OCI-LY3 (cell line): ENCODE measurements around the gene HAPSTR1.

Source experiments
- H2AFZ ChIP-seq: fragments of 200-600, 300-600 bp; shearing (Covaris generic); 2 replicates; pipeline ENCODE4 v1.6.0; 2014; ENCODE audit warnings: antibody characterized with exemption, low read depth, low read length
- H3K27ac ChIP-seq: fragments of 200-600, 300-600 bp; sonication (generic); 2 replicates; pipeline ENCODE4 v1.5.1; 2014; ENCODE audit warnings: mild to moderate bottlenecking, low read length, moderate library complexity, mixed read lengths
- H3K27me3 ChIP-seq: fragments of 200-600, 300-600 bp; sonication (generic); 2 replicates; pipeline ENCODE4 v1.6.1; 2014; ENCODE audit warnings: low read depth, low read length, mixed read lengths
- H3K36me3 ChIP-seq: fragments of 200-600, 300-600 bp; sonication (generic); replicated peaks from 2 replicates; pipeline ENCODE3; 2014; ENCODE audit warnings: low read depth, low read length, mixed read lengths
- H3K4me1 ChIP-seq: fragments of 300-600, 200-600 bp; sonication (generic); 2 replicates; pipeline ENCODE4 v1.6.1; 2014; ENCODE audit warnings: low read length, mixed read lengths
- H3K4me2 ChIP-seq: fragments of 200-600, 300-600 bp; sonication (generic); 2 replicates; pipeline ENCODE4 v1.6.1; 2014; ENCODE audit warnings: low read length, mixed read lengths
- H3K4me3 ChIP-seq: fragments of 300-600, 200-600 bp; sonication (generic); 2 replicates; pipeline ENCODE4 v1.5.1; 2014; ENCODE audit warnings: antibody characterized with exemption, mild to moderate bottlenecking, low read length, moderate library complexity
- H3K79me2 ChIP-seq: fragments of 300-600, 200-600 bp; shearing (Covaris generic); 2 replicates; pipeline ENCODE4 v1.6.1; 2014; ENCODE audit warnings: mild to moderate bottlenecking, low read length, mixed read lengths
- H3K9ac ChIP-seq: fragments of 300-600, 200-600 bp; shearing (Covaris generic); 2 replicates; pipeline ENCODE4 v1.6.0; 2014; ENCODE audit warnings: mild to moderate bottlenecking, low read length, moderate library complexity
- H3K9me3 ChIP-seq: fragments of 200-600, 300-600 bp; shearing (Covaris generic); 2 replicates; pipeline ENCODE4 v1.6.1; 2014; ENCODE audit warnings: low read length, mixed read lengths; ENCODE audit not compliant: insufficient read depth
- H4K20me1 ChIP-seq: fragments of 200-600, 300-600 bp; sonication (generic); 2 replicates; pipeline ENCODE4 v1.6.1; 2016; ENCODE audit warnings: low read length, mixed read lengths; ENCODE audit not compliant: insufficient read depth
- CTCF ChIP-seq: fragments of 200-600, 300-600 bp; sonication (generic); IDR thresholded peaks from 2 replicates; pipeline ENCODE4 v1.5.1; 2014; ENCODE audit warnings: antibody characterized with exemption, low read length, low read depth
- EZH2phosphoT487 ChIP-seq: fragments of 200-600 bp; shearing (Covaris generic); IDR thresholded peaks from 2 replicates; pipeline ENCODE4 v1.6.1; 2018; ENCODE audit warnings: antibody characterized with exemption, mixed run types, low read depth

HAPSTR1 gene

GRCh38 chr16:9061358-9061813 lies 30.1 kb upstream of the HAPSTR1 start:
- Histone ChIP-seq H3K9ac (no peak overlapping the region), H3K9me3 (no peaks in the 10 kb centered on the region), H3K27me3 (peaks cover 8% of the 10 kb centered on the region; the same call in 1 of the 2 replicates), H3K4me1 (peaks cover 2% of the 10 kb centered on the region; the same call in 1 of the 2 replicates), H2AFZ (no peak overlapping the region), H3K4me3 (no peak overlapping the region), H3K27ac (no peak overlapping the region), H3K36me3 (no peaks in the 10 kb centered on the region), H3K79me2 (no peaks in the 10 kb centered on the region), H3K4me2 (no peak overlapping the region), H4K20me1 (no peaks in the 10 kb centered on the region)
- TF ChIP-seq EZH2phosphoT487 (no peak), CTCF (no peak)

- no peak overlapping the region for H3K4me2 ChIP-seq
- no peak overlapping the region for H2AFZ ChIP-seq
- H3K79me2 ChIP-seq = no peaks in the 10 kb centered on the region
- no peak overlapping the region for H3K9ac ChIP-seq
- no peaks in the 10 kb centered on the region for H3K9me3 ChIP-seq
- no peak overlapping the region for H3K27ac ChIP-seq
- H3K36me3 ChIP-seq = no peaks in the 10 kb centered on the region
- H3K4me1 ChIP-seq = peaks cover 2% of the 10 kb centered on the region; the same call in 1 of the 2 replicates
- TF ChIP-seq EZH2phosphoT487 (no peak), CTCF (no peak)
- H3K27me3 ChIP-seq = peaks cover 8% of the 10 kb centered on the region; the same call in 1 of the 2 replicates
- H3K4me3 ChIP-seq = no peak overlapping the region
- H4K20me1 ChIP-seq = no peaks in the 10 kb centered on the region
Measured at GRCh38 chr16:9062301-9062700, 29.1 kb upstream of the HAPSTR1 start.

- TF ChIP-seq EZH2phosphoT487 (no peak), CTCF (no peak)
- H3K9me3 ChIP-seq = no peaks in the 10 kb centered on the region
- H3K27me3 ChIP-seq = peaks cover 8% of the 10 kb centered on the region; the same call in 1 of the 2 replicates
- no peak overlapping the region for H3K4me3 ChIP-seq
- H3K36me3 ChIP-seq = no peaks in the 10 kb centered on the region
- H2AFZ ChIP-seq = no peak overlapping the region
- H3K9ac ChIP-seq = no peak overlapping the region
- H3K4me1 ChIP-seq = peaks cover 2% of the 10 kb centered on the region; the same call in 1 of the 2 replicates
- H3K4me2 ChIP-seq = no peak overlapping the region
- H3K79me2 ChIP-seq = no peaks in the 10 kb centered on the region
- H3K27ac ChIP-seq = no peak overlapping the region
- no peaks in the 10 kb centered on the region for H4K20me1 ChIP-seq
Measured at GRCh38 chr16:9065077-9065476, 26.4 kb upstream of the HAPSTR1 start.

- Histone ChIP-seq H2AFZ (no peak overlapping the region), H3K36me3 (no peaks in the 10 kb centered on the region), H3K4me1 (peaks cover 7% of the 10 kb centered on the region), H3K4me3 (no peak overlapping the region), H3K9me3 (no peaks in the 10 kb centered on the region), H3K27ac (no peak overlapping the region), H3K4me2 (no peak overlapping the region), H3K79me2 (no peaks in the 10 kb centered on the region), H4K20me1 (no peaks in the 10 kb centered on the region), H3K9ac (no peak overlapping the region), H3K27me3 (no peaks in the 10 kb centered on the region)
- TF ChIP-seq EZH2phosphoT487 (no peak), CTCF (no peak)
Measured at GRCh38 chr16:9068886-9069285, 22.6 kb upstream of the HAPSTR1 start.
